Epithelial cell of esophagus (primary cell): Measurements from ENCODE around the gene CPVL.
"Not testable (repeated sequence)": the region's sequence is repeated elsewhere in the genome, so short reads cannot be mapped to it uniquely, and the experiment has no call there.

Experiments
- DNase-seq: peaks from one replicate; pipeline ENCODE4 v3.0.0; 2010; ENCODE audit warnings: low read depth
- H3K4me3 ChIP-seq: 2 replicates; pipeline ENCODE4 v1.5.1; 2011; ENCODE audit warnings: mild to moderate bottlenecking, low read length, control low read depth
- TF ChIP-seq, protein P1 (sequence below): IDR thresholded peaks from 2 replicates; pipeline ENCODE4 v1.5.1; 2011; ENCODE audit warnings: low read depth, mild to moderate bottlenecking, low read length, control low read depth, inconsistent platforms; ENCODE audit not compliant: insufficient read depth; ENCODE audit errors: missing control alignments

Gene CPVL

GRCh38 chr7:29099896-29100847 lies 46.2 kb downstream of the CPVL start:
- no peak for DNase-seq
- TF ChIP-seq, protein P1, sequence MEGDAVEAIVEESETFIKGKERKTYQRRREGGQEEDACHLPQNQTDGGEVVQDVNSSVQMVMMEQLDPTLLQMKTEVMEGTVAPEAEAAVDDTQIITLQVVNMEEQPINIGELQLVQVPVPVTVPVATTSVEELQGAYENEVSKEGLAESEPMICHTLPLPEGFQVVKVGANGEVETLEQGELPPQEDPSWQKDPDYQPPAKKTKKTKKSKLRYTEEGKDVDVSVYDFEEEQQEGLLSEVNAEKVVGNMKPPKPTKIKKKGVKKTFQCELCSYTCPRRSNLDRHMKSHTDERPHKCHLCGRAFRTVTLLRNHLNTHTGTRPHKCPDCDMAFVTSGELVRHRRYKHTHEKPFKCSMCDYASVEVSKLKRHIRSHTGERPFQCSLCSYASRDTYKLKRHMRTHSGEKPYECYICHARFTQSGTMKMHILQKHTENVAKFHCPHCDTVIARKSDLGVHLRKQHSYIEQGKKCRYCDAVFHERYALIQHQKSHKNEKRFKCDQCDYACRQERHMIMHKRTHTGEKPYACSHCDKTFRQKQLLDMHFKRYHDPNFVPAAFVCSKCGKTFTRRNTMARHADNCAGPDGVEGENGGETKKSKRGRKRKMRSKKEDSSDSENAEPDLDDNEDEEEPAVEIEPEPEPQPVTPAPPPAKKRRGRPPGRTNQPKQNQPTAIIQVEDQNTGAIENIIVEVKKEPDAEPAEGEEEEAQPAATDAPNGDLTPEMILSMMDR, result no peak
- no peak overlapping the region for H3K4me3 ChIP-seq

- no peak overlapping the region for H3K4me3 ChIP-seq
- TF ChIP-seq, protein P1, result no peak
- DNase-seq, result no peak
These were observed 49.9 kb downstream of the CPVL start for GRCh38 chr7:29096446-29096730.

DNA sequence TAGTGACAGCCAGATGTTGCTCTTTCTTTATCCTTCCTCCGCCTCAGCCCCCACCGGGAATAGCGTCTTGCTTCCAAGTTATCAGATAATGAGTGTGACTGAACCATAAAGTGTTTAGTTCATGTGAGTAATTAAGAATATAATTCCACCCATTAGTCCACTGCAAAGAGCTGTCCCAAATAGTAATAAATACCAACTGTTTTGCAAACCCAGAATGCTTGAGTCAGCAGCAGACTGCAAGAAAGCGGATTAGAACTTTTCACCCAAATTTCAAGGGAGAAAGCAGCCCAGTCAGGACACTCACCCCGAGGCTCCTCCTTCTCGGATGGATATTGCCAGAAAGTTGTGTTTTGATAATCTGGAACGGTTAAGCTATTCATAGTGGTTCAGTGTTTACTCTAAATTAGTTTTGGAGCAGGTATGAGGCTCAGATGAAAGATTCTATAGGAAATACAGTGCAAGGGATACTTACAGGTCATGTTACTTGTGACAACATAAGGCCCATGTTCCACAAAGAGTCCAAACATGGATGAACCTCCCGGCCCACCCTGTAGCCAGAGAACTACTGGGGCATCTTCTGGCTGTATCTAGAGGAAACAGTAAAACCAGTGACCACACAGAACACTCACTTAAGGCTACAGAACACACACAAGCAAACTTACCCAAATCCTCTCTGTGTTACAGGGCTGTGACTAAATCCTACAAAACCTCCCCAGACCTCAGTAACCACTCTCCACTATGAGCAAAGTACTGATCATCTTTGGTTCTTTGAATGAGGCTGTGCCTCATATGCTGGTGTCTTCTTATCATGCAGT lies 50.5 kb downstream of the CPVL start:
- H3K4me3 ChIP-seq, result no peak overlapping the region
- no peak for DNase-seq
- TF ChIP-seq, protein P1, result no peak

- not testable (repeated sequence) for H3K4me3 ChIP-seq, DNase-seq
These were observed 53.2 kb downstream of the CPVL start for GRCh38 chr7:29093091-29093490.

- DNase-seq, result no peak
- TF ChIP-seq, protein P1, result peak; percentile 9
- no peak overlapping the region for H3K4me3 ChIP-seq
These were observed 54.6 kb downstream of the CPVL start for GRCh38 chr7:29091715-29092114.

DNA sequence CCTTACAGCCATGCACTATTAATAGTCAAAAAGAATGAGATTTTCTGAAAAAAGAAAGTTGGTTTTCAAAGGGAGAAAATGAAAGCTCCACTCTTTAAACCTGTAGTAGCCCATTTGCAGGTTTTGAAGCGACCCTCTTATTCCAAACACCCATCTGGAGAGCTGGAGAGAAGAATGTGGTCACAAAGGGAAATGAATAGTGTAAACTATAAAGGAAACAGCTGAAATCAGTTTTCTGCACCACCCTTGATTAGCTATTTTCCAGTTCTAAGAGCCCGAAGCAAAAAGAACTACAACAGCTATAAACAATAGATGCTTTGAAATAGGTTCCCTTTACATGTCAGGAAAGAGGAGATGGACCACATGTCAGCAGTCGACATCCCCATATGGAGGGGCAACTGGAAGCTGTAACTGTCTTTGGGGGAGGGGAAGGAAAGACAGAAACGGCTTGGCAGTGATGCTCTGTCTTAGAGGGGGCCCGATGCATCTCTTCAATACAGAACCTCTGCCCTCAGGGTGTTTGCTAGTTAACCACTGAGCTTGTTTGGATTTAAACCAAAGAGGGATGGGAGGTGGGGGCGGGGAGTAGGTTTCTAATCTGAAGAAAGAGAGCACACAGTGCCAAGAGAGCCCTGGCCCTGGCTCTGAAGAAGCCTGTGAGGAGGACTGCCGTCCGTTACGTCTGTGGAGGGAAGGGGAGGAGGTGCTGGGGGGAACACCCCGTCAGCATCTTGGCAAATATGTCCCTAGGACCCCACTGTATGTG lies 55.3 kb downstream of the CPVL start:
- TF ChIP-seq, protein P1, result no peak
- H3K4me3 ChIP-seq, result no peak overlapping the region
- no peak for DNase-seq
